Smooth muscle cell (in vitro differentiated cells): ENCODE measurements around the gene FCRL2. TPM values are rescaled to one million over a fixed set of nuclear protein-coding genes. Genes with fewer than 3 reads are reported as not detected.

Source experiments
- DNase-seq: peaks from one replicate; lab custom pipeline; 2025; ENCODE audit not compliant: unreplicated experiment; lab: John Stamatoyannopoulos, UW
- H2AFZ ChIP-seq: fragments of 200-600 bp; sonication (generic); 2 replicates; pipeline ENCODE4 v1.6.0; 2016; ENCODE audit warnings: antibody characterized with exemption, low read depth, mild to moderate bottlenecking
- H3F3A ChIP-seq: fragments of 200-600 bp; sonication (generic); 2 replicates; pipeline ENCODE4 v1.6.0; 2017; ENCODE audit warnings: antibody characterized with exemption, low read depth
- H3K27ac ChIP-seq: fragments of 200-600 bp; sonication (generic); 2 replicates; pipeline ENCODE4 v1.5.1; 2016; ENCODE audit warnings: low read depth, mild to moderate bottlenecking
- H3K27me3 ChIP-seq: fragments of 200-600 bp; sonication (generic); 2 replicates; pipeline ENCODE4 v1.6.1; 2016; ENCODE audit warnings: low read depth, mild to moderate bottlenecking
- H3K36me3 ChIP-seq: fragments of 200-600 bp; sonication (generic); 2 replicates; pipeline ENCODE4 v1.5.1; 2016; ENCODE audit warnings: low read depth
- H3K4me1 ChIP-seq: fragments of 200-600 bp; sonication (generic); 2 replicates; pipeline ENCODE4 v1.5.1; 2016; ENCODE audit warnings: low read depth
- H3K4me2 ChIP-seq: fragments of 200-600 bp; sonication (generic); 2 replicates; pipeline ENCODE4 v1.6.0; 2016; ENCODE audit warnings: mild to moderate bottlenecking
- H3K4me3 ChIP-seq: fragments of 200-600 bp; sonication (generic); 2 replicates; pipeline ENCODE4 v1.5.1; 2016; ENCODE audit warnings: mild to moderate bottlenecking
- H3K79me2 ChIP-seq: fragments of 200-600 bp; sonication (generic); 2 replicates; pipeline ENCODE4 v1.6.0; 2016; ENCODE audit warnings: low read depth, mild to moderate bottlenecking
- H3K9ac ChIP-seq: fragments of 200-600 bp; sonication (generic); 2 replicates; pipeline ENCODE4 v1.6.0; 2016; ENCODE audit warnings: low read depth
- H3K9me3 ChIP-seq: fragments of 200-600 bp; sonication (generic); replicated peaks from 2 replicates; pipeline ENCODE4 v1.5.1; 2016; ENCODE audit warnings: low read depth
- H4K20me1 ChIP-seq: fragments of 200-600 bp; sonication (generic); 2 replicates; pipeline ENCODE4 v1.6.0; 2016; ENCODE audit warnings: low read depth
- WGBS: methylation state at CpG from one replicate; pipeline ENCODE4 v1.1.7; 2016; ENCODE audit warnings: low lambda C conversion rate; 5-methylcytosine and 5-hydroxymethylcytosine counted together
- polyA plus RNA-seq: library from polyadenylated mRNA; unstranded; fragments of >200 nt; fragmentation: Nextera tagmentation; extraction: Ambion mirVana; gene quantifications from 2 replicates; pipeline ENCODE4 v1.2.1, GENCODE V29; 2016
- total RNA-seq: library from RNA; depleted of rRNA; stranded (reverse); fragments of >200 nt; gene quantifications from 2 replicates; pipeline ENCODE4 v1.2.3, GENCODE V29; 2014
- TF ChIP-seq, protein P1 (sequence below): fragments of 200-600 bp; sonication (generic); IDR thresholded peaks from 2 replicates; pipeline ENCODE4 v1.5.1; 2017; ENCODE audit warnings: borderline replicate concordance, mild to moderate bottlenecking, antibody characterized with exemption; ENCODE audit not compliant: insufficient read depth, poor library complexity, severe bottlenecking

FCRL2 gene
- total and polyA plus RNA-seq, 2 experiments from 2014 or later, result not detected

DNA sequence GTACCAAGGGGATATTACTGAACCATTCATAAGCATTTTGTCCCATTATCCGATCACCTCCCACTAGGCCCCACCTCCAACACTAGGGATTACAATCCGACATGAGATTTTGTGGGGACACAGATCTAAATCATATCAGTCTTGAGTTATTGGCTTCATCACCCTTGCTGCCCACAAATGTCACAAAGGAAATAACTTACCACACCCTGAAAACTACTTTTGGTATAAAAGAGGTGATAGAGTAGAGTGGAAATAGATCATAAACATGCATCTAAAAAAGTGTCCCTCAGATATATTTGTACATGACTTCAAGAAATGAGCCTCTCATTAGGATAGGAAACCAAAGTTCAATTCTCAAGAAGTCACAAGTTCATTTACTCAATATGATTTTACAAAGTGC lies 53.8 kb downstream of the FCRL2 start:
- no peak overlapping the region for H3K27ac ChIP-seq
- TF ChIP-seq, protein P1, sequence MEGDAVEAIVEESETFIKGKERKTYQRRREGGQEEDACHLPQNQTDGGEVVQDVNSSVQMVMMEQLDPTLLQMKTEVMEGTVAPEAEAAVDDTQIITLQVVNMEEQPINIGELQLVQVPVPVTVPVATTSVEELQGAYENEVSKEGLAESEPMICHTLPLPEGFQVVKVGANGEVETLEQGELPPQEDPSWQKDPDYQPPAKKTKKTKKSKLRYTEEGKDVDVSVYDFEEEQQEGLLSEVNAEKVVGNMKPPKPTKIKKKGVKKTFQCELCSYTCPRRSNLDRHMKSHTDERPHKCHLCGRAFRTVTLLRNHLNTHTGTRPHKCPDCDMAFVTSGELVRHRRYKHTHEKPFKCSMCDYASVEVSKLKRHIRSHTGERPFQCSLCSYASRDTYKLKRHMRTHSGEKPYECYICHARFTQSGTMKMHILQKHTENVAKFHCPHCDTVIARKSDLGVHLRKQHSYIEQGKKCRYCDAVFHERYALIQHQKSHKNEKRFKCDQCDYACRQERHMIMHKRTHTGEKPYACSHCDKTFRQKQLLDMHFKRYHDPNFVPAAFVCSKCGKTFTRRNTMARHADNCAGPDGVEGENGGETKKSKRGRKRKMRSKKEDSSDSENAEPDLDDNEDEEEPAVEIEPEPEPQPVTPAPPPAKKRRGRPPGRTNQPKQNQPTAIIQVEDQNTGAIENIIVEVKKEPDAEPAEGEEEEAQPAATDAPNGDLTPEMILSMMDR, result no peak
- no peak for DNase-seq
- no peak overlapping the region for H2AFZ ChIP-seq
- H3K9ac ChIP-seq, result no peak overlapping the region
- H3K79me2 ChIP-seq, result no peaks in the 10 kb centered on the region
- no peaks in the 10 kb centered on the region for H3K27me3 ChIP-seq
- WGBS, result 89% methylated on average over 2 of the region's 2 CpGs
- no peaks in the 10 kb centered on the region for H3K4me1 ChIP-seq
- no peaks in the 10 kb centered on the region for H4K20me1 ChIP-seq
- H3K4me2 ChIP-seq, result no peak overlapping the region
- H3K9me3 ChIP-seq, result no peaks in the 10 kb centered on the region
- no peaks in the 10 kb centered on the region for H3K36me3 ChIP-seq
- H3F3A ChIP-seq, result no peaks in the 10 kb centered on the region
- no peak overlapping the region for H3K4me3 ChIP-seq

GRCh38 chr1:157721985-157722384 lies 54.9 kb downstream of the FCRL2 start:
- Histone ChIP-seq H2AFZ (no peak overlapping the region), H3F3A (no peaks in the 10 kb centered on the region), H3K79me2 (no peaks in the 10 kb centered on the region), H3K9ac (no peak overlapping the region), H3K4me1 (no peaks in the 10 kb centered on the region), H3K36me3 (no peaks in the 10 kb centered on the region), H4K20me1 (no peaks in the 10 kb centered on the region), H3K4me2 (no peak overlapping the region), H3K27me3 (no peaks in the 10 kb centered on the region), H3K27ac (no peak overlapping the region), H3K9me3 (no peaks in the 10 kb centered on the region), H3K4me3 (no peak overlapping the region)
- TF ChIP-seq, protein P1, result no peak
- WGBS, result 95% methylated on average over 1 of the region's 1 CpG
- DNase-seq, result no peak

DNA sequence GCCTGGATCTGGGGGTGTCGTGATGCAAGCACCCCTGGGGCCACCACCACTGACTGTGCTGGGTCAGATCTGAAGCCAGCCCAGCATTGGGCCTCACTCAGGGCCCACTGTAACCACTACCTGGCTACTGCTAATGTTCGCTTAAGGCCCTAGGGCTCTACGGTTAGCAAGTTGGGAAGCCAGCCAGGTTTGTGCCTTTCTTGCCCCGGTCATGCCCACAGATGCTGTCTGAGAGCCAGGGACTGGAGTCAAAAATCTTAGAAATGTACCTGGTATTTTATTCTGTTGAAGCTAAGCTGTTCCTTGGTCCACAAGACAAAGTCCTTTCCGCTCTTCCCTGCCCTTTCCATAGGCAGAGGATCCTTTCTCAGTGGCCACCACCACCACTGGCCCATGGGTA lies 61.2 kb downstream of the FCRL2 start:
- no peaks in the 10 kb centered on the region for H3K79me2 ChIP-seq
- DNase-seq, result no peak
- H3K4me1 ChIP-seq, result no peaks in the 10 kb centered on the region
- H3F3A ChIP-seq, result no peaks in the 10 kb centered on the region
- H2AFZ ChIP-seq, result no peak overlapping the region
- H3K27me3 ChIP-seq, result no peaks in the 10 kb centered on the region
- no peaks in the 10 kb centered on the region for H4K20me1 ChIP-seq
- H3K27ac ChIP-seq, result no peak overlapping the region
- TF ChIP-seq, protein P1, result no peak
- WGBS, result 91% methylated on average over 5 of the region's 5 CpGs
- no peaks in the 10 kb centered on the region for H3K9me3 ChIP-seq
- no peak overlapping the region for H3K4me2 ChIP-seq
- no peaks in the 10 kb centered on the region for H3K36me3 ChIP-seq
- no peak overlapping the region for H3K4me3 ChIP-seq
- H3K9ac ChIP-seq, result no peak overlapping the region

DNA sequence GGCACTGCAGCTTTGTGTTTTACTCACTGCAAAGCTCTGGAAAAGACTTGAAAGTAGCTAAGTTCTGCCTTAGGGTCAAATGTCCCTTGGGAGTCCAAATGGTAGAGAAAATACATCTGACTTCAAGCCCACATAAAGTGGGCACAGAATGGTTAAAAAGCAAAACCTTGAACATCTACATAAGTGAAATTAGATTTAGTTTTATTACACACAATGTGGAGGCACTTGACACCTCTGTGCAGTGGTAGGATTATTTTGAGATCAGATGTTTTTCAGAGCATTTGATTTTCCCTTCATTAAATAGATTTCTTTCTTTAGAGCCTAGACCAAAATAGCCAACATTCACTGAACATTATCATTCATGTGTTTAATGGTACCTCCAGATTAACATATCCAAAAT lies 65.1 kb downstream of the FCRL2 start:
- H3K4me3 ChIP-seq, result no peak overlapping the region
- no peaks in the 10 kb centered on the region for H4K20me1 ChIP-seq
- H2AFZ ChIP-seq, result no peak overlapping the region
- no peak overlapping the region for H3K27ac ChIP-seq
- H3K9me3 ChIP-seq, result no peaks in the 10 kb centered on the region
- no peak overlapping the region for H3K4me2 ChIP-seq
- no peaks in the 10 kb centered on the region for H3K36me3 ChIP-seq
- H3K79me2 ChIP-seq, result no peaks in the 10 kb centered on the region
- no peaks in the 10 kb centered on the region for H3K27me3 ChIP-seq
- no peak overlapping the region for H3K9ac ChIP-seq
- no peaks in the 10 kb centered on the region for H3F3A ChIP-seq
- DNase-seq, result no peak
- TF ChIP-seq, protein P1, result no peak
- no peaks in the 10 kb centered on the region for H3K4me1 ChIP-seq
